AML-193 (cell line): ENCODE results near the gene TRIM38.
"Not testable (repeated sequence)": the region's sequence is repeated elsewhere in the genome, so short reads cannot be mapped to it uniquely, and the experiment has no call there.

Experiments used
- DNase-seq, 2 experiments: peaks; one replicate each; lab custom pipeline; 2025; lab: John Stamatoyannopoulos, UW

Gene TRIM38, protein sequence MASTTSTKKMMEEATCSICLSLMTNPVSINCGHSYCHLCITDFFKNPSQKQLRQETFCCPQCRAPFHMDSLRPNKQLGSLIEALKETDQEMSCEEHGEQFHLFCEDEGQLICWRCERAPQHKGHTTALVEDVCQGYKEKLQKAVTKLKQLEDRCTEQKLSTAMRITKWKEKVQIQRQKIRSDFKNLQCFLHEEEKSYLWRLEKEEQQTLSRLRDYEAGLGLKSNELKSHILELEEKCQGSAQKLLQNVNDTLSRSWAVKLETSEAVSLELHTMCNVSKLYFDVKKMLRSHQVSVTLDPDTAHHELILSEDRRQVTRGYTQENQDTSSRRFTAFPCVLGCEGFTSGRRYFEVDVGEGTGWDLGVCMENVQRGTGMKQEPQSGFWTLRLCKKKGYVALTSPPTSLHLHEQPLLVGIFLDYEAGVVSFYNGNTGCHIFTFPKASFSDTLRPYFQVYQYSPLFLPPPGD

DNA sequence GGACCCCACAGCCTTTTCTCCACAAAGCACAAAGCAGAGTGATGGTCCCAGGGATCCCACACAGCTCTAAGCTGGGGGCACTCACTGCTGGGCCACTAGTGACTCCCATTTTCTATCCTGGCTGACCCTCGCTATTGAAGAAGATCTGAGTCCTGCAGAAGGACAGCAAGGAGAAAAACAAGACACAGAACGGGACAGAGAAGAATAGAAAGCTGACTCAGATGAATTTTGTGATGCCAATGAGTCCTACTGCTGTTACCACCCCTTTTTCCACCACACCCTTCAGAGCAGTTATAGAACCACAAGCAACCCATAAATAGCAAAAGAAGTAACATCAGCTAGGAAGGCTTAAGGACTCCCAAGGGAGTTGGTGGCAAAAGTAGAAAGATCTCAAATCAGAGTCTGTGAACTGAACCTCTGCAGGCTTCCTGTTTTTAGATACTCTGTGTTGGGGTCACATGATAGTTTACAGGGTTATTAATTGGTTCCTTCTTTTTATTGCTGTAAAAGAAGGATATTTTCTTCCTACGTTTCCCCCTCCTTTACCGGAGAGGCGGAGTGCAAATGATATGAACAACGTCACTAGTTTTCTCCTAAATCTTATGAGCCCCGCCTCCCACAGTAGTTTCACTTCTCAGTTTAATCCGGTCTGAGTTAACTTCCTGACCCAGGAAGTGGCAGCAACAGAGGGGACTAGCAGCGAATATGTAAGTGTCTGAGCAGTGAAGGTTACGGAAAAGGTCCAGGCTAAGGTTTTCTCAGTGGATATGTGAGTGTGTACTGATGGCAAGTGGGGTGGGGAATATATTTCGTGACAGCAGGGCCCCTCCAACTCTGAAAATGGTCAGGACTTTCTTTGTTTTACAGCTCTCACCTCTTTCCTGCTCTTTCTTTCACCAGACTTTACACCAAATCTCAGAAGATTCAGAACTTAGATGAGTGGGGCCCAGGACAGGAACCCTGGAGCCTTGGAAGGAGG, at the start of gene TRIM38:
TSS of gene TRIM38 (plus strand) at position 654 of the 979 bp plus-strand sequence. CDS start 3,721 bp downstream, outside the sequence.
- peak; percentile 99 to 100 for DNase-seq

DNA sequence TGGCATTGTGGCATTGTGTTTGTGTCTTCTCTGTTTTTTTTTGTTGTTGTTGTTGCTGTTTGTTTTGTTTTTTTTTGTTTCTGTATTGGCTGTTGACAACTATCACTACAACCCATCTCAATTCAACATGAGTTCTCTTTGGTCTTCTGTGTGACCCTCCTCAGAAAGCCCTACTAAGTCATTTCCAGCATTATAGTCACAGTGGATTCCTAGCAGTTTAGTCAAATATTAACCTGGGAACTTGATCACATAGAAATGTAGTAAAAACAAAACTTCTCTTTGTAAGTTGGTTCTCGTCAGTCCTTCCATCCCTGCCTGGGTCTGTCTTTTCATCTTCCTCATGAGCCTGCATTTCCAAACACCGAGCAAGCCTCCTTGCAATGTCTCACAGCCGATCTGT, 48.9 kb upstream of the TRIM38 start:
- no peak for DNase-seq

DNA sequence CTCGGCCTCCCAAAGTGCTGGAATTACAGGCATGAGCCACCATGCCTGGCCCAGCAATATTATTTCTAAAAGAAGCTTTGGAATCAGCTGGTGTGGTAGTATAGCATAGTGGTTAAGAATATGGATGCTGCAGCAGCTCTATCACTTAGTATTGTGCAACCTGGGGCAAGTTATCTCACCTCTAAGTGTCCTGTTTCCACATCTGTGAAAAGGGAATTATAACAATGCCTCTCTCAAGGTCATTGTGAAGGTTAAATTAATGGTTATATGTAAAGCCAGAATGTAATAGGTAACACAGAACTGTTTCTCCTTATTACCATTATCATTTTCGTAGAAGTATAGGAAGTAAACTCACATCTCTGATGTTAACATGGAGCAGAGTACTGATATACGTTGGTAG, 46.3 kb upstream of the TRIM38 start:
- DNase-seq: no peak

DNA sequence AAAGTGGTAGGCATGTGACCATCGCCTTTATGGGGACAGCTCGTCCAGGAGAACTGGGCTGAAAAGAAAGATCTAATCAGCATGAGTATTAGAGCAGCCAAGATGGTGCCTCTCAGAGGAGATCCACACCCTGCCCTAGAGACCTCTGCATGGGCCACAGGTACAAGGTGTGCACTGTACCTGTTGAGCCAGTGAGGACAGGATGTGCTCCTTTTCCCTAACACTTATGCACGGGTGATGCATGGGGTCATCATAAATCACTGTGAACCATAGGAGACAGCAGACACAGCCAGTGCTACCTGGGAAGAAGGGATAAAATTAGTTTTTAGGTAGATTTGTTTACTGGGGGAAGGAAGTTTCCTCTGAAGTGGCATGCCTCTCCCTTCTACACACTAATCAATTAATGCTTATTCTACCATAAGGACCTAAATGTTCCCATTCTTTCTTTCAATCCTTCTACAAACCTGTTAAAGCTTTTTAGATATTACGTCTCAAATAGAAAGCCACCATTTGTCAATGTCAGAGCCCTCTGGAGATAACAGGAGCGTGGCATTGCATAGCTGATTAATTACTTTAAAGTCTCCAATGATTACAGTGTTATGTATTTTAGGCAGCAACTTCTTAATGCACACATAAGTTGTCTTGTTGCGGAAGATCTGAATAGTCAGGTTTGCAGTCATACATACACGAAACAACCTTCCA, 45.7 kb upstream of the TRIM38 start:
- DNase-seq: no peak

DNA sequence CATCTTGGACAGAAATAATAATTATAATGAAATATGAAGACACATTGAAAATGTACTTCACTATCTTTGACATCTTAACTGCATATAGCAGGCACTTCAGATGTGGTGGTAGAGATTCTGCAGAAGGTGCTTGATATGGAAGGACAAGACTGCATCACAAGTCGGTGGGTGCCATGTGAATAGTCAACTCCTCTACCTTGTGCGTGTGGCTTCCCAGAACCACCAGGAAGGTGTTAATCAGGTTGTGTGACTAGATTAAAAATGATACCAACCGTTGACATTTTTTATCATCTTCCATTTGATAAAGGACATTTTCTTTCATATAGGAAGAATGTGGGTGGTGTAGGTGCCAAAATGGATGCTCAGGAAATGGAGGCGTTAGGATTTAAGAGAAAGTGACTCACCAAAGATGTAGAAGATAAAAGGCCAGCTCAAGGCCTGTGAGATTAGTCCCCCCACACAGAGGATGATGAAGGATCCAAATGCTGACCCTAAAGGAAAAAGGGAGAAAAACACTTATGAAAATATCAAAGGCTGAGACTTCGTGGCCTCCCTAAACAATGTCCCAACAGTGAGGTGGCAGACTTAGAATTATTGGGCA, 44.4 kb upstream of the TRIM38 start:
- DNase-seq: no peak

DNA sequence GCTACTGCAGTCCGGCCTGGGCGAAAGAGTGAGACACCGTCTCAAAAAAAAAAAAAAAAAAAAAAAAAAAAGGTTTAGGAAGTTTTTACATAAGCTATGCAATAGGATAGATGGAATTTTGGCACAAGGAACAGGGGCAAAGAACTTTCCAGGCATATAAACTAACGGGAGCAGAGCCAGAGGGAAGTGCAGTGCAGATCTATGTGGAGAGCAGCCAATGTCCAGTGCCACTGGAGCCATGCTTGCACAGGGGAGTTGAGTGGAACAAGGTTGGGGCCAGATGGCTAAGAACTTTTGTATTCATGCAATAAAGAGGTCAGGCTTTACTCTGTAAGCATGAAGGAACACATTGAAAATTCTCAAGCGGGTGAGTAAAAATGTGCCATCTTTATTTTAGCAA, 42.9 kb upstream of the TRIM38 start:
- no peak for DNase-seq

DNA sequence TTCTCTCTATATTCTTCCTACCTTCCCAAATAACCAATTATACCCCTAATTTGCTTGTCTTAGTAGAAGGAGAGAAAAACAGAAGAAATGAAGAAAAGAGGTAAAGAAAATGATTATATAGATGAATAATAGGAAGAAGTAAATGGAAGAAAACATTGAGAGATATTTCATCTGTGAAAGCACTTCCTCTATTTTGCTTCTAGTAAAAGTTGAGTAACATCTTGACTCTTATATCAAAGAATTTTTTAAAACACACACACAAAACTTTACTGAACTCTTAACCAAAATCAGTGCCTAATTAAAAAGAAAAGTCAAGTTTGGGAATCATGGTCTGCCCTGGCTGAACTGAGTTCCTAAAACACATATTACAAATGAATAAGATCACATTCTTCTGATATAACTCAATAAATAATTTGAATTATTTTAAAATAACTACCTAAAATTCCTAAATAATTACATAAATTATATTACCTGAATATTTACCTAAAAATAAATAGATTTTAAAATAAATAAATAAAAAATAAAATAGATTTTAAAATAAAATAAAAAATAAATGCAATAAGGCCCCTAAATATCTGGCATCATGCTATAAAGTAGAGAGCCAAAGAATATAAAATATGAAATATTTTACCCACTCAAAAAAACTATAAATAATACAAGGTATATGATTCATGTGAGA, 40.9 kb upstream of the TRIM38 start:
- DNase-seq: peak; percentile 68 to 75

DNA sequence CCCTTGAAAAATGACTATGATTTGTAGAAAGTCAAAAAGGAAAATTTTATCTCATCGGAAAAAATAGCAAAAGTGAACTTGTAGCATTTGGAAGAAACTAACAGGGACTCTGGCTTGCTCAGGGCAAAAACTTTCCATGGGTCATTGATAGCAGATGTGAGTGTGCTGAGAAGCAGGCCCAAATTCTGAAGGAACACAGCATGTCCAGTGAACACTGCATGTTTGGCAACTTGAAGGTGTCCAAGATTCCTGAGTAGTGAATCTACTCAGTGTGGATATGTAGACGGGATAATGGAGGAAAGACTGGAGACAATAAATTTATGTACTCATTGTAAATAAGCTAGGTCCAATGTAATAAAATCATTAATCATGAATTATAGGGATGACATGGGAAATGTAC, 40.3 kb upstream of the TRIM38 start:
- DNase-seq: no peak

DNA sequence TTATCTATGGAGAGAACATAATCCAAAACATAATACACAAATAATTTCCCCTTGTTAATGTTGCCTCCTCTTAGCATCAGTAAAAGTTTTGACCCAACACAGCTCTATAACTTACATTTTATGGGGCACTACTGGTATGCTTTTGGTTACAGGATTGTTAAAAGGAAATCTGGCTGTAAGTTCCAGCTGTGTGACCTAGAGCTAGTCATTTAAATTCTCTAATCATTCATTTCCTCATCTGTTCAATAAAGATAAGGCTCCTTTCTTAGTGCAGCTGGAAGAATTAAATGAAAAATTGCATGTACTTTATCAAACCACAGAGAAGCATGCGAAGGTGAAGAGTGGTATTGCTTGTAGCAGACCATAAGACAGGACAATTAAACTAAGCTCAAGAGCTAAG, 36.7 kb upstream of the TRIM38 start:
- DNase-seq: no peak

DNA sequence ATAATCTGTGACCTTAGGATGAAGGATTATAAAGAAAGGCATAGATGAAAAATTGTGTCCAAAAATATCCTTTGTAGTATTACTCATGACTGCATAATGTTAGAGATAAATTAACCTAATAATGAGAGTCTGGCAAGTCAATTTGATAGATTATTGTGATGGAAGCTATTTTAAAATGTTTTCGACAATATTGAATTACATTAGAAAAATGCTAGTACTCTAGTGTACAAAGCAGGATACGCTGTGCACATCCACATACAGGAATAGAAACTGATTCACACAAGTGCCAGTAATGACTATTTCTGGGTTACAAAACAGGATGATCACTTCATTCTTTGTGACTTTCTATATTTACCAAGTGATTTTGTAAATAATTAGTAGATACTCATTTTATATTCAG, 35.4 kb upstream of the TRIM38 start:
- no peak for DNase-seq

DNA sequence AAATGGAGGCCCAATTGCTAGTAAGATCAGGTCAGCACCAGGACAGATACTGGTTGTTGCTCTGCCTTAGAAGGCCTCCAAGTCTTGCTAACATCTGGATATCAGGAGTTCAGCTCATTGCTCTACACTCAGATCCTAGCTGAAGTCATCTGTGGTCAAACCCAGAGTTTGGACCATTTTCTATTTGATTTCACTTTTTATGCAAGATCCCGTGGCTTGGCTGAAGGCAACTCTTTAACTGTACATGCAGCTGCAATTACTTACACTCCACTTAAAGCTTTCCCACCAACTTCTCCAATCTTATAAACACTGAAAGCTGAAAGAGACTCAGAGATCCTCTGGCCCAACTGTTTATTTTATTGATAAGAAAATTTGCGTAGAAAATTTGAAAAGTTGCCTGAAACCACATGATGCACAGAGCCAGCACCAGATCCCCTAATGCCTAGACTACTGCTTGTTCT, 34.8 kb upstream of the TRIM38 start:
- DNase-seq: peak; percentile 44 to 57

DNA sequence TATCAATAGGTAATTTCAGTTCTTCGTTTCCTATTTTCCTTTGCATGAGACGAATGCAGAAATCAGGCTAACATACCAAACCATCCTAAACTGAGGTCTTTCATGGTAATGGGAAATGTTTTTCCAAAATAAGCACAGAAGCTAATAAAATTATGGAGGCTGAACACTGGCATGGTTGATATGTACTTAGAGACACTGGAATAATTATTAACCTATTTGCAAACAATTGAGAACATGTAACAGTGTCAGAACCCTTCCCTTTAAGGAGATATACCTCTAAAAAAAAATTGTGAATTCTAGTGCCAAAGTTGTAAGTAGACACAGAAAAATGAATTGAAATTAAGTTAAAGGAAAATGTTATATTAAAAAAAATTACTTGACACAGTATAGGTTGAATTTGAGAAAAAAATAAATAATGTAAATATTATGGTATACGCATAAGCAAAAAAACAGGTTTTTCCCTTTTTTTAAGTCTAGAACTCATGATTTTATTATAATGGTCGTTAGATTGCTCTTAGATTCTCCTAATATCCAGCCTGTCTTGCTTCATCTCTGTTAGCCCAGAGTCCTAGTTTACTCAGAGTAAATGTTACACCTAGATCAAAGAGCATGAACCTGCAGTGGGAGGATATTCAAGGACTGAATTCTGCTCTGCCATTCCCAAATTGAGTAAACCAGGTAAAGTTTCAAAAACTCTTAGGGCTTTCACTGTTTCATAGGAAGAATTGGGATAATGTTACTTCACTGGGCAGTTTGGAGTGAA, 33.9 kb upstream of the TRIM38 start:
- DNase-seq: no peak

DNA sequence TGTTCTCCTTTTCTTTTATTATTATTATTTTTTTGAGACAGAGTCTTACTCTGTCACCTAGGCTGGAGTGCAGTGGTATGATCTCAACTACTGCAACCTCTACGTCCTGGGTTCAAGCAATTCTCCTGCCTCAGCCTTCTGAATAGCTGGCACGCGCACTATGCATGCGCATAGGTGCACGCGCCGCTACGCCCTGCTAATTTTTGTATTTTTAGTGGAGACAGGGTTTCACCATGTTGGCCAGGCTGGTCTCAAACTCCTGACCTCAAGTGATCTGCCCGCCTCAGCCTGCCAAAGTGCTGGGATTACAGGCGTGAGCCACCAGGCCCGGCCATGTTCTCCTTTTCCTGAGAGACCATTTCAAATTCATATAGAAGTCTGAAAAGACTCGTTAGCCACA, 32.8 kb upstream of the TRIM38 start:
- DNase-seq: not testable (repeated sequence)

DNA sequence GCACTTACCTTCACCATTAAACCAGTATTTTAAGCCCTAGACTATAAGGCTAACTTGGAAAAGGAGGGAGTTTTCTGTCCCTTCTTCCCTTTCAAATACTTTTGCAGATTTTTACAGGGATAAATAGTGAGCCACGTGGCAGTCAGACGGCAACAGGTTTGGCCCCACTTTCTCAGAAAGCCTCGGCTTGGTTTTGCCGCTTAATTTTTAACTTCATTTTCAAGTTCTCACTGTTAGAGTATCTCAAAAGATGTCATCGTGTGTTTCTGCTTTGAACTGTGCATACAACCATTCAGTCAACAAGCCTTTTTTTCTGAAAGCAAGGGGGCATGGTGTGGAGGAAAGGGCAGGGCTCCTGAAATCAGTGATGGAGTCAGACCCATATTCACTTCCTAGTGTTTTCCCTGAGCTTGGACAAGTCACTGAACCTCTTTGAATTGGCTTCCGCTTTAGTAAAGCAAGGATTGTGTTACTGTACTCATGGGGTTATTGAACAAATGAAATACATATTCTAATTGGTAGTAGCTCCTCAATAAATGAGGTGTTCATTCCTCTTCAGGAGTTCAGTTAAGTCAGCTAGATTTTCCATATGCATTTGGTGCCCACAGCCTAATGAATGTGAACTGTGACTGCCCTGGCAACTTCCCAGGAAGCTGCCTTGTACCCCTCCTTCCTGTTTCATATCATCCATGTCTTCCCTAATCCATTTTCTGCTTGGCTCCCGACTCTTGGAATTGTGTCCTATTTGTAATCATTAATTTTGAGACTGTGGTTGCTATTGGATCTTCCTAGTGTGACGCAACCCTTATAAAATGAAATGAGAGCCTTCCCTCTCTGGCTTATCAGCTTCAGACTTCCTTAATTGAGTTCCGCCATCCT, 31.8 kb upstream of the TRIM38 start, which contains the start of gene SLC17A2:
TSS of gene SLC17A2 (minus strand) at position 160 of the 879 bp plus-strand sequence. CDS start 4,895 bp downstream, outside the sequence.
- DNase-seq: no peak

DNA sequence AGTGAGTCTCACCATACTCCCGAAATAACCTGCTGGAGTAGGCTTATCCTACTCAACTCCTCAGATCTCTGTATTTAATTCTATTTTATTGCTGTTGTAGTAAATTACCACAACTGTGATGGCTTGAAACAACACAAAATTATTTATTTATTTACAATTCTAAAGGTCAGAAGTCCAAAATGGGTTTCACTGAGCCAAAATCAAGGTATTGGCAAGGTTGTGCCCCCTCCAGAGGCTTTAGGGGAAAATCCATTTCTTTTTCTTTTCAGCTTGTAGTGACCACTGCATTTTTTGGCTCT, 31.2 kb upstream of the TRIM38 start:
- DNase-seq: no peak

DNA sequence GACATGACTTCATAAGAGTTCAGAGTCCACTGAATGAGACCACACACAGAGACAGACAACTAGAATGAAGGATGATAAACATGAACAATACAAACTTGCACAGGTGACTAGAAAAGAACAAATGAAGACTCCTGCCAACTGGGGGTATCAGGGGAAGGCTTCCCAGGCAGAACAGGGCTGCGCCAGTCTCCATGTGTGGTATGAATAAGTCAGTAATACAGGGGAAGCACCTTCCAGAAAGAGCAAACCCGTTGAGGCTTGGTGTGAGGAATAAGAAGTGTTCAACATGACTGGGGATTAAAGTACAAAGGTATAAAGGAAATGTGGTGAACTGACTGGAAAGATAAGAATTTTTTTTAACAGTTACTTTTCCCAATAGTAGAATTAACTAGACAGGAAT, 28.4 kb upstream of the TRIM38 start:
- no peak for DNase-seq

DNA sequence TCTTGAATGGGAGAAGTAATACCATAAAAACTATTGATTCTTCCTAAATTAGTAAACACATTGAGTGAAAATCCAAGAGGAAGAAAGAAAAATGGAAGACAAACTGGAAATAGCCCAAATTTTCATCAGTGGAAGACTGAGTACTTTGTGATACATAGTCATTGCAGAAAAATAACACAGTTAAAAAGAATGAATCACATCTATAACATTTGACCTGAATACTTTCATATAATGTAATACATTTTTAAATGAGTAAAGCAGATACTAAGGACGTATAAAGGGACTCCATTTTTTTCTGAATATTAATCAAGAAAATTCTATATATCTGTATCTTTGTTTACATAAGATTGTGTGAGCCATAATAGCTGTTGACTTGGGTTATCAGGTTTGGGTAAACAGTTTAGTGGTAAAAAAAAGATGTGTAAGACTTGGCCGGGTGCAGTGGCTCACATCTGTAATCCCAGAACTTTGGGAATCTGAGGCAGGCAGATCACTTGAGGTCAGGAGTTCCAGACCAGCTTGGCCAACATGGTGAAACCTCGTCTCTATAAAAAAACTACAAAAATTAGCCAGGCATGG, 27.8 kb upstream of the TRIM38 start:
- no peak for DNase-seq

DNA sequence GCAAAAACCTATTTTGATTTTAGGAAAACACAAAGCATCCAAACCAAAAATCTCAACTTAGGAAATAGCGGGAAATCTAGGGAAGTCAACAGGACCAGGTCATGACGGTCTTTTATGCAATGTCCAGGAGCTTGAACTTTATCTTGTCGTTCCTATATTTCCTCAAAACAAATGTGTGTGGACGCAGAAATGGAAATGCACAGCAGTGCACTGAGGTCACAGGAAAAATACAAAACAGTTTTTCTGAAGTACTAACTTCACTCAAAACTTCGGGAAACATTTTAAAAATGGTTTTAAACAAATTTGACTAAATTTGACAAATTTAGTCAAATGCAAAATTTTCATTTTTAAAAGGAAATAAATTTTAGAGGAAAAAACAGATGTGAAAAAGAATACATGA, 26.6 kb upstream of the TRIM38 start:
- DNase-seq: no peak

DNA sequence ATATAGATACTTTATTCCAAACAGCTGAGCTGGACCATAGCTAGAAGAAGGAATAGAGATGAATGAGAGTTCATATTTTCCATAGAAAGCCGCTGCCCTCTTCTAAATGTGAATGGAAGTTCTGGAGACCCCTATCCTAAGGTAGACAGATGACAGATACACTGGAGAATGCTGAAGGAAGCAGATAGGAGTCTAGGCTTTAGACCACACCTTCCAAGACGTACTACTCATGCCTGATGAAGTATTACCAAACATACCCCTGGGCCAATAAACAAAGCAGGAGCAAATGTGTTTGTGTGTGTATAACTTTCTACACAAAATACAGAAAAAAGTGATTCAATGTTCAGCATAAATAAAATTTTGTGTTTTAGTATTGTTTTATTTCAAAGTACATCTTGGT, 23.0 kb upstream of the TRIM38 start:
- no peak for DNase-seq
